Transverse colon (tissue), 3 donors: ENCODE data around the gene MIGA1.

Experiments used
- EP300 ChIP-seq: sonication (generic); formaldehyde crosslinking; IDR thresholded peaks from one replicate; pipeline ENCODE4 v1.6.1; 2017; ENCODE audit warnings: antibody characterized with exemption, low read depth
- POLR2A ChIP-seq: fragments of 450-650 bp; IDR thresholded peaks from one replicate; pipeline ENCODE4 v1.6.1; 2016; ENCODE audit warnings: antibody characterized with exemption, mild to moderate bottlenecking, moderate library complexity
- TF ChIP-seq, protein P1 (sequence below), 5 experiments: fragments of 200-600 bp in 3 of 5; fragments of 450-650 bp in 2 of 5; sonication (generic) in 3 of 5; IDR thresholded peaks; 1 replicate in 2 of 5; 2 replicates in 3 of 5; pipeline ENCODE4 v1.5.1; 2016 to 2017; ENCODE audit warnings: antibody characterized with exemption in 5 of 5, inconsistent platforms in 3 of 5, mild to moderate bottlenecking in 2 of 5, moderate library complexity in 1 of 5

DNA sequence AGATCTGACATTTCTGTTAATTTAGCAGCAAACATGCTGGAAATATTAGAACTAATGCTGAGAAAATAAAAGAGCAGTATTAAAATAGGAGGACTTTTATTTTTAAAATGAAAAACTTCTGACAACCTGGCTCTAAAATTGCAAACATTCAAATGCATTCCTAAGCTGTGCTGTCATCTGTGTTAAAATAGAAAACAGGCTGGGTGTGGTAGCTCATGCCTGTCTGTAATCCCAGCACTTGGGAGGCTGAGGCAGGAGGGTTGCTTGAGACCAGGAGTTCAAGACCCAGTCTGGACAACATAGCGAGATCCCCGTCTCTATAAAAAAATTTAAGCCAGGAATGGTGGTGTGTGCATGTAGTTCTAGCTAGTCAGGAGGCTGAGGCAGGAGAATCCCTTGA is 44.6 kb downstream of the MIGA1 start:
- no peak for TF ChIP-seq POLR2A
- TF ChIP-seq, protein P1, sequence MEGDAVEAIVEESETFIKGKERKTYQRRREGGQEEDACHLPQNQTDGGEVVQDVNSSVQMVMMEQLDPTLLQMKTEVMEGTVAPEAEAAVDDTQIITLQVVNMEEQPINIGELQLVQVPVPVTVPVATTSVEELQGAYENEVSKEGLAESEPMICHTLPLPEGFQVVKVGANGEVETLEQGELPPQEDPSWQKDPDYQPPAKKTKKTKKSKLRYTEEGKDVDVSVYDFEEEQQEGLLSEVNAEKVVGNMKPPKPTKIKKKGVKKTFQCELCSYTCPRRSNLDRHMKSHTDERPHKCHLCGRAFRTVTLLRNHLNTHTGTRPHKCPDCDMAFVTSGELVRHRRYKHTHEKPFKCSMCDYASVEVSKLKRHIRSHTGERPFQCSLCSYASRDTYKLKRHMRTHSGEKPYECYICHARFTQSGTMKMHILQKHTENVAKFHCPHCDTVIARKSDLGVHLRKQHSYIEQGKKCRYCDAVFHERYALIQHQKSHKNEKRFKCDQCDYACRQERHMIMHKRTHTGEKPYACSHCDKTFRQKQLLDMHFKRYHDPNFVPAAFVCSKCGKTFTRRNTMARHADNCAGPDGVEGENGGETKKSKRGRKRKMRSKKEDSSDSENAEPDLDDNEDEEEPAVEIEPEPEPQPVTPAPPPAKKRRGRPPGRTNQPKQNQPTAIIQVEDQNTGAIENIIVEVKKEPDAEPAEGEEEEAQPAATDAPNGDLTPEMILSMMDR (IDR thresholded peaks at IDR 0.05) = no peak
- TF ChIP-seq EP300 = no peak
